ENCODE data around the gene FAM120B.
"Not testable (repeated sequence)": the region's sequence is repeated elsewhere in the genome, so short reads cannot be mapped to it uniquely, and the experiment has no call there.

FAM120B gene, protein sequence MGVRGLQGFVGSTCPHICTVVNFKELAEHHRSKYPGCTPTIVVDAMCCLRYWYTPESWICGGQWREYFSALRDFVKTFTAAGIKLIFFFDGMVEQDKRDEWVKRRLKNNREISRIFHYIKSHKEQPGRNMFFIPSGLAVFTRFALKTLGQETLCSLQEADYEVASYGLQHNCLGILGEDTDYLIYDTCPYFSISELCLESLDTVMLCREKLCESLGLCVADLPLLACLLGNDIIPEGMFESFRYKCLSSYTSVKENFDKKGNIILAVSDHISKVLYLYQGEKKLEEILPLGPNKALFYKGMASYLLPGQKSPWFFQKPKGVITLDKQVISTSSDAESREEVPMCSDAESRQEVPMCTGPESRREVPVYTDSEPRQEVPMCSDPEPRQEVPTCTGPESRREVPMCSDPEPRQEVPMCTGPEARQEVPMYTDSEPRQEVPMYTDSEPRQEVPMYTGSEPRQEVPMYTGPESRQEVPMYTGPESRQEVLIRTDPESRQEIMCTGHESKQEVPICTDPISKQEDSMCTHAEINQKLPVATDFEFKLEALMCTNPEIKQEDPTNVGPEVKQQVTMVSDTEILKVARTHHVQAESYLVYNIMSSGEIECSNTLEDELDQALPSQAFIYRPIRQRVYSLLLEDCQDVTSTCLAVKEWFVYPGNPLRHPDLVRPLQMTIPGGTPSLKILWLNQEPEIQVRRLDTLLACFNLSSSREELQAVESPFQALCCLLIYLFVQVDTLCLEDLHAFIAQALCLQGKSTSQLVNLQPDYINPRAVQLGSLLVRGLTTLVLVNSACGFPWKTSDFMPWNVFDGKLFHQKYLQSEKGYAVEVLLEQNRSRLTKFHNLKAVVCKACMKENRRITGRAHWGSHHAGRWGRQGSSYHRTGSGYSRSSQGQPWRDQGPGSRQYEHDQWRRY

DNA sequence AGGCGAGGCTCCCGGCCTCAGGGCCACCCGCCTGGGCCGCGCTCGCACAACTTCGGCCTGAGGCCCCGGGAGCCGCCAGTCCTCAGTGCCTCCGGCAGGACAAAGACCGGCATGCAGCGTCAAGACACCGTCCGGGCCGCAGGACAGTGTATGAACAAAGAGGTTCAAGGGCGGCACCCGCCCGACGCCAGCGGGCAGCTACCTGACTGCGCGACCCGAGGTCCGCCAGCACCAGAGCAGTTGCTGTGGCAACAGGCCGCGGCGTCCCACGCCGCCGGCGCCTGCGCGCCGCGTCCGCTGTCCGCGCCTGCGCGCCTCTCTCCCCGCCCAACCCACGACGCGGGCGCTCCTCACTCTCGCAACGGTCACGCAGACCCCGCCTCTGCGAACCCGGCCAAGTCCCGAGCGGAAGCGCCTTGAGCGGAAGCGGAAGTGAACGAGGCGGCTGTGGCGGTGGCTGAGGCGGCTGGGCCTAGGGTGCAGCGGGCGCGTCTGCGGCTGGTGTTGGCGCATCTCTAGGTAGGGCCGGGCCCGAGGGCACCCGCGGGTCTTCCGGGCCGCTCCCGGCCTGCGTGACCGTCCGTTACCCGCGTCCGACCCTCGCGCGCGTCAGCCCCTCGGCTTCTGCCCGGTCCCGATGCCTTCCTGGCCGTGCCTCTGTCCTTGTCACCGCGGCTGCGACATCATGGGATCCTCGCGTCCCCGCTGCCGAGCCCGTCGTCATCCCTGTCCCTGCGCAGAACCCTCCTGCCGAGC is at the start of gene FAM120B:
TSS of gene FAM120B (plus strand) at position 435 of the 756 bp plus-strand sequence. CDS start 10,633 bp downstream, outside the sequence.
- no peak for FAIRE-seq
- peak; percentile 83 for DNase-seq (ENCODE audit: low spot score)

DNA sequence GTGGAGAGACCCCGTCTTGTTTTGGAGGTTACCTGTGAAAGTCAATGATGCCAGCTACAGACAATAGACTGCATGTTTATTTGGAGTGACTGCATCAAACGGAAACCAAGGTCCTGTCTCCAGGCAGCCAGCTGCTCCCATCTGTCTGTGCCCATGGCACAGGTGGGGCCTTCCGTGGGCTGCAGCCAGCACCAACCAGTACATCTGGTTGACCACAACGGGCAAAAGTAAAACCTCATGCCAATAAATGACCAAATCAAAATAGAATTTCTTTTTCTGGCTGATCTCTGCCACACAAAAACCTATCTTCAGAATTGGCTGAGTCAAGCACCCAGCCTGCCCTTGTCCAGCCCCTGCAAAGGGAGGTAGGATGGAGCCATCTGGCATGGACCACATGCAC is 49.2 kb upstream of the FAM120B start:
- no peak for DNase-seq (ENCODE audit: low spot score)
- no peak for FAIRE-seq

DNA sequence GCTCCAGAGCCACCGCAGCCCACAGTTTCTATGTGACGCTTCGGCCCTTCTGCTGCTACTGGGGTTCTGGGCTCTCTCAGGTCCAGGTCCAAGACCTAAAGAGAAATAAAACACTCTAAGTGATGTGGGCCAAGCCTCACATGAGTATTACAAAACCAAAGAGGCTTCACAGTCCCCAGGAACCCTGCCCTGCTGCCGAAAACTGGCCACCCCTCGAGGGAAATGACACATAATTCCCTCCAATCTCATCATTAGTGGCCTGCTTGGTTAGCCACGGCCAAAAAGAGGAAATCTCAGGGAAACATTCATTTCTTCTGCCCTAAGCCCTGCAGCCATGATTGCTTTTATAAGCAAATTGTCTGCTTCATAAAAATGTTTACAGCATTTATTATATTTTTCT is 48.2 kb upstream of the FAM120B start:
- no peak for DNase-seq (ENCODE audit: low spot score)
- FAIRE-seq: no peak

DNA sequence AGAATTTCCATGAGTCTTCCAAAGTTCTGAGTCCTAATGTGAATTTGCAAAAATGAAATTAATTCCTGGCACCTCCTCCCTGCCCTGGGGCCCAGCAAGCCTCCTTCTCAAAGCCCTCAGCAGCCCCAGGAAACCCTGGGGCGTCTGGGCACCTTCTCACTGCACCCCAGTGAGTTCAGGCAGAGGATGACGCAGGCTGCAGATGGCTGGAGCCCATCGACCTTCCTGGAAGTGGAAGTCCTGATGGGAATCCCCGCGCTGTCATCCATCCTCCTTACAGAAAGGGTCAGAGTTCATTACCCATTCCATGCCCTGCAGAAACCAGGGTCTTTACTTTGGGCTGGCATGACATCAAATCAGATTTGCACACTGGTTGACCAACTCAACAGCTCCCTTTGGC is 47.3 kb upstream of the FAM120B start:
- DNase-seq (ENCODE audit: low spot score) (no peak), FAIRE-seq (no peak)

DNA sequence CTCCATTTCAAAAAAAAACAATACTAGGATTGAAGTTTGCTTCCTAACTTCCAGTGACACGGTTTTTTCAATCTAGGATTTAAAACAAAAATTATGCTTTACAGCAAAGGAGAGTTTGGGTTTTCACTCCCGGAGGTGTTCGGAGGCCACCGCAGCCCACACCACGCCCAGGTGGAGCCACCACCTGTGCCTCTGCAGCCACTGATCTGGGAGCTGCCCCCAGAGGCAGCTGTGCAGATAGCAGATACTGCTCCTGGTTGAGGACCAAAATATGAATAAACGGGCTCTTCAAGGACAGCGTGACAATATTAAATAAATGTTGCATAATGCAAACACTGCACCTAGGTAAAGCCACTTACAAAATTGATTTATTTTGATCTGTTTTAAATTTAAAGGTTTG is 45.9 kb upstream of the FAM120B start:
- FAIRE-seq (no peak), DNase-seq (ENCODE audit: low spot score) (no peak)

DNA sequence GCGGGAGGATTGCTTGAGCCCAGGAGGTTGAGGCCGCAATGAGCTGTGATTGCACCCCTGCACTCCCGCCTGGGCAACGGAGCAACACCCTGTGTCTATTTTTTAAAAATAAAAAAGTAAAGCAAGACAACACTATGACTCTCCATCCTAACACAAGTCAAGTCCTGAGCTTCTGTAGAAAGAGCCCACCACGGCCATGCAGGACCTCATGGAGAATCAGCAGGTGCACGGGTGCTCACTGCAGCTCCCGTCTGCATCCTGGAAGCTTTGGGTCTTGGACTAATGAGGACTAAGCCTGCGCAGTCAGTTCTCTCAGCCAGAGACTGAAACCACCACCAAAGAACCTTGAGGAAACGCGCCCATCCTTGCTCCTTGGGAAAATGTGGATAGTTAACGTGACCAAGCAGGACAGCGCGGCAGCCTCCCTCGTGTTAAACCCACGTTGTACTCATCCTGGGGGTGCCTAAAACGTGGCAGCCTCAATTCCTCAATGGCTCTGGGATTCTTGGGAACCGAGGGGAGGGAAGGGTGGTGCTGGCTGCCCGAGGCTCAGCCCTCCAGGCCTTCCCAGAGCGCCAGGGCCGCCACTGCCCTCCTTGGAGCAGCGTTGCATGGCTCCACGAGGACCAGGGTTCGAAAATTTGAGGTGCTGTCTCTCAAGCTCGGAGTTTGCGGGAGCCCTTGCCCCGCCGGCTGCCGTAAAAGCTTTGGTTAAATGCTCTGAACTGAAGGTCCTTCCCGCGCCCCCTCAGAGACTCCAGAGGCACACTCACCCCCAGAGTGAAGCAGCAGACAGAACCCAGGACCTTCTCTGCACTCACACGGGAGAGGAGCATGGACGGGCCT is 44.7 kb upstream of the FAM120B start:
- FAIRE-seq (no peak), DNase-seq (ENCODE audit: low spot score) (no peak)

DNA sequence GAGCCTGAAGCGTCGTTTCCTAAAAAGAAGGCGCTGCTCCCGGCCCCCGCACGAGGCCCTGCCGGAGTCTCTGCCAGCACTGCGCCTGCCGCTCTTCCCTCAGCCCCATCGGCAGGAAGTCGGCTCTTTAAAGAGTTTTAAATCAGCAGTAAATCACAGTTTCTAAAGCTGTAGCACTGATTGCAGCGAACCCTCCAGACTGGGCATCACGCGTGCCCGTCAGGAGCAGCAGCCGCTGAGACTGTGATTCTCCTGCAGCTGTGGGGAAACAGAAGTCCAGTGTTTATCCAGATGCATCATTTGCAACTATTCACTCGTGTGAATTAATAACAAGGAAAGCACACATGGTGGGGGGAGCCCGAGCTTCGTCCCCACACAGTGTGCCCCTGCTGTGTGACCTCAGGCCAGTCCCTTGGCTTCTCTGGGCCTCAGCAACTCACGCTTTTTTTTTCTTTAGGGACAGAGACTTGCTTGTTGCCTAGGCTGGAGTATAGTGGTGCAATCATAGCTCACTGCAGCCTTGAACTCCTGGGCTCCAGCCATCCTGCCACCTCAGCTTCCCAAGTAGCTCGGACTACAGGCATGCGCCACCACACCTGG is 44.0 kb upstream of the FAM120B start:
- DNase-seq (ENCODE audit: low spot score) (no peak), FAIRE-seq (no peak)

DNA sequence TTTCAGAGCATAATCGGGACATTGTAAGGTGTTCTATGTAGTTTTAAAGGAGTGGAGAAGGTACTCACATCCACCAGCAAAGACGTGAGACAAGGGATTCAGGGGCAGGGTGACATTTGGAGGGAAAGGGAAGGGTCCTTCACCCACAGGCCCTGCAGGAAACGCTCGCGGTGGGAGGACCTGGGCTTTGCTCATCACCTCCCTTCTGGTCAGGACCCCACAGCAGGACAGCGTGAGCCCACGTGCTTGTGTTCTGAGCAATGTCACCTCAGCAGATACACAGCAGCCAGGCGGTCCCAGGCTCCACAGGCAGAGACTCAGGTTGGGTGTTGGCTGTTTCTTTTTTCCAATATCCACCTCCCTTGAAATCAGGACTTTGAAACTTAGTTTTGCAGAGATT is 43.1 kb upstream of the FAM120B start:
- FAIRE-seq: no peak

DNA sequence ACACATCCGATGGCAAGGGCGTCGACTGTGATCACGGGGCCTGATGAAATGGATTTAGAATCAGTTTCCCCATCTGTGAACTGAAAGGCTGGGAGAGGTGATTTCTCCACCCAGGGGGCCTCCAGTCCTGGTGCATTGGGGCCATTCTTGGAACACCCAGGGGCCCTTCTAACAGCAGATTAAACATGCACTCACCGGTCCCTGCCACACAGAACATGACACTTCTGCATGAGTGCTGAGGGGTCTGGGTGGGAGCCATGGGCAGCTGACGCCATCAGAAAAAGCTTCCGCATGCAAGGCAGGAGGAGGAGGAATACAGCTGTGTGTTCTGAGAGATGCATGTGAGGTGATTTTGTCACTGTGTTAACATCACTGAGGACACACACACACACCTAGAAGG is 42.5 kb upstream of the FAM120B start:
- no peak for DNase-seq (ENCODE audit: low spot score)
- FAIRE-seq: no peak

More for the DNA sequence above, 43.1 kb upstream of the FAM120B start:
- DNase-seq (ENCODE audit: low spot score): no peak

DNA sequence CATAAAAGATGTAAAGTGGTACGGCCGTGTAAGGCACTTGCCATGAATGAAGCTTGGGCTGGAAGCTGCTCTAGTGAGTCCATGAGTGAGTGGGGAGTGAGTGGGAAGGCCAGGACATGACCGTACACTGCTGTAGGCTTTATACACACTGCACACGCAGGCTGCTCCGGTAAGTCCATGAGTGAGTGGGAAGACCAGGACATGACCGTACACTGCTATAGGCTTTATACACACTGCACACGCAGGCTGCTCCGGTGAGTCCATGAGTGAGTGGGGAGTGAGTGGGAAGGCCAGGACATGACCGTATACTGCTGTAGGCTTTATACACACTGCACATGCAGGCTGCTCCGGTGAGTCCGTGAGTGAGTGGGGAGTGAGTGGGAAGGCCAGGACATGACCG is 41.9 kb upstream of the FAM120B start:
- not testable (repeated sequence) for FAIRE-seq; DNase-seq (ENCODE audit: low spot score)

DNA sequence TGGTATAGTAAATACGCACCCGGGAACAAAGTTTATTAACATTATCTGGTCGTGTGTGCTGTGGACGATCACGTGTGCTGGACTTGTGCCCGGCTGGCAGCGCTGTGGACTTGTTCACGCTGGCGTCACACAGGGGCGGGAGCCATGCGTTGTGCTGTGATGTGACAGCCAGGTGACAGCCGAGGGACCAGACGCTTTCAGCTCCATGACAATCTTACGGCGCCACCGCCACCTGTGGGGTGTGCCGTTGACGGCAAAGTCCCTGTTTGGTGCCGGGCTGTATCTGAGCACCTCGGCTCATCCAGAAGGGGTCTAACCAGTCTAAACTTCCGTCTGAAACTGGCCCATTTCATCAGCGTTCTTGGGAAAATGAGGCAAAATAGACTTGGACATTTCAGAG is 40.9 kb upstream of the FAM120B start:
- FAIRE-seq (no peak), DNase-seq (ENCODE audit: low spot score) (no peak)

DNA sequence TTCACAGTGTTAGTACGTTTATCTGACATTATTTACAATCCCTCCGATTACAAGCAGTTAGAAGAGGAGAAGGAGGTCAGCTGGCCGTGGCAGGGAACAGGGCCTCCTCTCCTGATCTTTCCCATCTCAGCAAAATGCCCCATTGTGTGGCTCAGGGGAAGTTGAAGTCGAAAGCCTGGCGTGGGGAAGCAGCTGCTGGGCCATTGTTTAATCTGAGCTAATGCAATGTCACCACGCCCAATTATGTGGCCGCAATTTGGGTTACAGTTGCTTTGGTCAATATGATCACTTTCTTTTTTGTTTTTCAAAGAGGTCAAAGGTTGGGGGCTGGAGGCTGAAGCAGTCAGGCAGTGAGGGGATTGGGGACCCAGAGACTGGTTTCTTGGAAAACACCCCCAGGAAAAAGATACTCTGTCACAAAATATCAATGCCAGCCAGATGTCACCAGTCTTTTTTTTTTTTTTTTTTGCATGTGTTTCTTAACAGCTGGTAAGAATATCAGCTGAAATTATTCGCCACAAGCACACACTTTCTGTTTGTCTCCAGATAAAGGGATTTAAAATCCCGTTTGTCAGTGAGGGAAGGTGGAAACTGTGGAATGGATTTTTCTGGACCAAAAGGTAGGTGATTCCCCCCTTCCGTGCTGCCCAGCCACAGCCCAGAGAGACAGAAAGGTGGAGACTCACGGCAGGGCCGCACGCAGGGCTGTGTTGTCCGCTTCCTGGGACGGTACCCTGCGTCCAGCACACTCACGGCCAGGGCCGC is 40.3 kb upstream of the FAM120B start:
- DNase-seq (ENCODE audit: low spot score) (no peak), FAIRE-seq (no peak)

DNA sequence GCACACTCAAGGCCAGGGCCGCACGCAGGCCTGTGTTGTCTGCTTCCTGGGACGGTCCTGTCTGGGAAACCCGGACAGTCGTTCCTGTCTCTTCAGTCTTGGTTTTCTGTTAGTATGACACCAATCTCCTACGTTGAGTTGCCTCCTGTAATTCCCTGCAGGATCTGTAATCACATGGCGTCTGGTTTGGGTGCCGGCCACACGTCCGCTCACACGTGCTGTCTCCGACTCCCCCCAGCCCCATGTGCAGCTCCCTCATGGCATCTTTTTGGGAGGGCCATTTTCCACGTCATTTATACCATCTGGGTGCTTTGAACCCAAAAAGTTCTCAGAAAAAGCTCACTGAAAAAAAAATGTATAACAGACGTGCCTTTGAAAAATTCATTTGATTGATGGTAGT is 38.9 kb upstream of the FAM120B start:
- FAIRE-seq (no peak), DNase-seq (ENCODE audit: low spot score) (no peak)

DNA sequence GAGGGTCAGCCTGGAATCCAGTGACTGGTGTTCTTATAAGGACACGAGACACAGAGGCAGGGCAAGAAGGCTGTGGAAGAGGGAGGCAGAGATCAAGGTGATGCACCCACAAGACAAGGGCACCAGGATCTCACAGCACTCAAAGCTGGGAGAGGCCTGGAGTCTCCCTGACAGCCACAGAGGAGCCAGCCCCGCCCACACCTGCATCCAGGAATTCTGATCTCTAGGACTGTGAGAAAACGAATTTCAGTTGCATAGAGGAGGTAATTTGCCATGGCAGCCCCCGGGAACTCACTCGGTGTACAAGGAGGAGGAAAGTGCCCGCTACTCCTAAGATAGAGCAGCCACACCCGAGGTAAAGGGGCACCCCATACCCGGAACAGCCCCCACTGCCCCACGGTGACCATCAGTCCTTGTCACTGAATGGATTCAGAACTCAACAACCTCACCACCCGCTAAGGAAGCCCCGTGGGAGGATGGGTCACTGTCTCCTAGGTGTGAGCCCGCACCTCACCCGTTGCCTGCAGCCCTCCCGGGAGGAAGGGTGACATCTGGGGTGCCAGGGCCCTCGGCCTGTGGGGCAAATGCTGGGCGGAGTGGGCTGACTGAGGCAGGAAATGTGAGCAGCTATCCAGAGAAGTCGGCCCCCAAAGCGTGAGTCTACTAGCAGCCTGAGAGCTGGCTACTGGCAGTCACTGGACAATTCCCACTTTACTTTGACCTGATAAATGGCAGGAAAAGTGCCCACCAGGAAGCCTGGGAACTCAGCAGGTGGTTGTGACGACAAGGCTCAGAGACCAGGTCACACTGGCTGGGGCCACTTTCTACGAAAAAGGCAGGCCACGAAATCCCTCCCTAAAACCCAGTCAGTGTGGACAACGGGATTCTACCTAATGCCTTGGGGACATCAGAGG is 38.1 kb upstream of the FAM120B start:
- DNase-seq (ENCODE audit: low spot score): no peak
- no peak for FAIRE-seq

DNA sequence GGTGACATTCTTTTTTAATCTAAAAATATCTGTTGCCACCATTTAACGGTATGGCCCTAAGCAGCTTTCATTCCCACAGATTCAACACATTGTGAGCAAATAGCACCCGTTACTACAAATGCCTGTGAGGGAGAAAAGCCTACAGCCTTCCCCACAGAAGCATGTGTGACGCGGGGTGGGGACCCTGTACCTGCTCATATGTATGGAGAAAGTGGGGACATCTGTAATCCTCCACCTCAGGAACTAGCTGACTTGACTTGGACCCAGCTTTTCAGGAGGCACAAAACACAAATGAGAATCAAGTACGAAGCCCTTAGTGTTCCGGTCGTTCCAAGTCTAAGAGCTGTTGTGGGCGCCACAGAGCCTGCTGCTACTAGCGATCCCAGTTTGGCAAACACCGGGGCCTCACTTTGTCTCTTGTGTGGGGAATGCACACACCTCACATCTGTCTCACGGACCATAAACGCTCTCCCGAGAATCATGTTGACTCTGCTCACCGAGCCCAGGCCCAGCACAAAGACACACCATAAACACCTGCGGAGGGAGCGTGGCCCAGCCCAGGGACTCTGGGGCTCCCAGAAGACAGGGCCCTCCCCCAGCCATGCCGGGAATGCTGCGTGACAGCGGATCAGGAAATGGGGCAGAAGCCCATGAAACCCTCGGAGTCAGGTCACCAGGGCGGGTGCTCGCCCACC is 37.3 kb upstream of the FAM120B start:
- DNase-seq (ENCODE audit: low spot score) (no peak), FAIRE-seq (no peak)

DNA sequence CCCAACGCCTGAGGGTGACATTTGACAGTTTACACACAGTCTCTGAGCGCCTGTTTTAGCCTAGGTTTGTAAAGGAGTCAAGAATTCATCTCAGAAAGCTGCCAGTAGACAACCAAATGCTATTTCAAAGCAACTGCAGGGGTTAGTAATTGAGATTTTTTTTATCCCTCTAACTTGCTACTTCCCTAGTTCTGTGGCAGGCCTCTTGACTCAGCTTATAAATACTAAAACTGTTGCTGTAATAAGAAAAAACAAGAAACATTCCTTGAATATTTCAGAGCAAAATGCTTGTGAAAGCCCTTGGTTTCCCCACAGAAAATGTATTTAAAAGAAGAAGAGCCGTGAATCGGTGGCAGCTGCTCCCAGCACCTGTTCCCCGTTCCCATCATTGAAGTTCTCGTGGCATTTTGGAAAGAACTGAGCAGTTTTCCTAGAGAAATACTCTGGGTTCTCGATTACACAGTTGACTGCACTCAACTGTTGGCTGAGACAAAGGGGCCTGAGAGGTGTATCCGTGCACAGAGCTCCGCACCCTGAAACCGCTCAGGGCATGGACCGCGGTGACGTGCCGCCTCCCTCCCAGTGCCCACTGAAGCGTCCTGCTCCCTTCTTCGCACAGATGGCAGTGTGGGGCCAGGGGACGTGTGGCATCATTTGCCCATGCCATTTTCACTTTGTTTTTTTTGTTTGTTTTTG is 36.6 kb upstream of the FAM120B start:
- FAIRE-seq (no peak), DNase-seq (ENCODE audit: low spot score) (no peak)

DNA sequence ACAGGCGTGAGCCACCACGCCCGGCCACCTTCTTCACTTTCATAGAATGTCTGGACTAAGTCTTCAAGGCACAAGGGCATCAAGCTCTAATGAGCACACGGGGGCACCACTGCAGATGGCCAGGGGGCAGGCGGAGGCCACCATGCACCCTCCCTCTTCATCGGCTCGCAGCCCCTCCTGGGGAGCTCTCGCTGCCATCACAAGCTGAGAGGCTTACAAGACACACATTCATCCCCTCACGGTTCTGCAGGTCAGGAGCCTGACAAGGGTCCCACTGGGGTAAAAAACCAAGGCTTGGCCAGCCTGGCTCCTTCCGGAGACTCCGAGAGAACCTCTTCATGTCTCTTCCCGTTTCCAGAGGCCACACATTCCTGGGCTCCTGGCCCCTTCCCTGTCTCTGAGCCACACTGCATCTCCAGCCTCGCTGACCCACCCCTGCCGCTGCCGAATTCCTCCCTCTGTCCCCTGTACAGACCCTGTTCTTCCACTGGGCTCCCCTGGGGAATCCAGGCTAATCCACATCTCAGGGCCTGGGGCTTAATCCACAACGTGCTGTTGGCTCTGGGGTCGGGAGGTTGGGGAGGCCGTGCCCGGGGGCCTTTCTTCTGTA is 35.5 kb upstream of the FAM120B start:
- FAIRE-seq (no peak), DNase-seq (ENCODE audit: low spot score) (no peak)
